Right lobe of liver (tissue), 6 donors: ENCODE data around the gene GRIA4. TPM values are rescaled to one million over a fixed set of nuclear protein-coding genes. Genes with fewer than 3 reads are reported as not detected.

Experiments used
- ATAC-seq, 4 donors: fragments of 200-7000 bp; cut with Tn5 transposase; one replicate each; pipeline ENCODE4 v1.9.1; 2020; ENCODE audit warnings: mild to moderate bottlenecking in 4 of 4, moderate library complexity in 4 of 4
- DNase-seq, 3 donors: peaks; one replicate each; pipeline ENCODE4 v3.0.0-alpha.2; 2020
- H3K27ac ChIP-seq, 3 donors: fragments of 200-600 bp; one replicate each; pipeline ENCODE4 v1.8.0; 2022
- H3K27me3 ChIP-seq, 2 donors: fragments of 200-600 bp; one replicate each; pipeline ENCODE4 v1.8.0; 2022
- H3K36me3 ChIP-seq, 4 donors: fragments of 200-600 bp; sonication (generic) in 1 of 4; one replicate each; pipeline versions ENCODE4 v1.5.1 to v1.8.0; 2017 to 2022; ENCODE audit warnings: control low read depth in 1 of 4
- H3K4me1 ChIP-seq, 4 donors: fragments of 200-600 bp; sonication (generic) in 1 of 4; one replicate each; pipeline versions ENCODE4 v1.5.1 to v1.8.0; 2017 to 2022; ENCODE audit warnings: control low read depth in 1 of 4
- H3K4me3 ChIP-seq, 3 donors: fragments of 200-600 bp; one replicate each; pipeline ENCODE4 v1.8.0; 2022
- H3K9me3 ChIP-seq, 4 donors: fragments of 200-600 bp; sonication (generic) in 1 of 4; one replicate each; pipeline versions ENCODE4 v1.5.1 to v1.8.0; 2017 to 2022; ENCODE audit warnings: control low read depth in 1 of 4
- POLR2A ChIP-seq: fragments of 450-650 bp; IDR thresholded peaks from one replicate; pipeline ENCODE4 v1.6.1; 2017; ENCODE audit warnings: antibody characterized with exemption, mild to moderate bottlenecking
- WGBS: methylation state at CpG from one replicate; pipeline ENCODE4 v1.1.6; 2018; ENCODE audit warnings: low coverage, low lambda C conversion rate; ENCODE audit not compliant: insufficient coverage; ENCODE audit errors: missing lambda C conversion rate; 5-methylcytosine and 5-hydroxymethylcytosine counted together
- intact Hi-C, 2 donors: fragments of 100-400 bp; cut with DNase I; formaldehyde crosslinking; loops; one replicate each; pipeline versions ENCODE4 v1.11.2 to v1.14.1; 2022
- total RNA-seq, 6 experiments: library from RNA; depleted of rRNA in 2 of 6; stranded (reverse); fragments of >200 nt in 2 of 6; fragmentation: NEBNext Ultra II Directional in 3 of 6; extraction: Animal tissue kit (Norgen Biotek cat#: 25700) in 3 of 6; gene quantifications; one replicate each; pipeline versions ENCODE4 v1.1.0 to v1.2.4, GENCODE V29; 2016 to 2023
- TF ChIP-seq, protein P1 (sequence below), 4 donors: fragments of 200-600 bp in 3 of 4; fragments of 450-650 bp in 1 of 4; IDR thresholded peaks; one replicate each; pipeline versions ENCODE4 v1.5.1 to v1.8.0; 2016 to 2022; ENCODE audit warnings: antibody characterized with exemption in 4 of 4, mild to moderate bottlenecking in 2 of 4
- donor health status: DM: no; HTN: yes; CAD: no.
- donor health status: DM: no; HTN: no; CAD: no.
- donor health status: DM: no; HTN: no; CAD: no.
- donor health status: DM: no; HTN: yes; CAD: no.
- donor health status: DM: no; HTN: yes; CAD: no.

GRIA4 gene
- total RNA-seq, 6 experiments from 2014 or later: 0.24 TPM; not detected in 5

DNA sequence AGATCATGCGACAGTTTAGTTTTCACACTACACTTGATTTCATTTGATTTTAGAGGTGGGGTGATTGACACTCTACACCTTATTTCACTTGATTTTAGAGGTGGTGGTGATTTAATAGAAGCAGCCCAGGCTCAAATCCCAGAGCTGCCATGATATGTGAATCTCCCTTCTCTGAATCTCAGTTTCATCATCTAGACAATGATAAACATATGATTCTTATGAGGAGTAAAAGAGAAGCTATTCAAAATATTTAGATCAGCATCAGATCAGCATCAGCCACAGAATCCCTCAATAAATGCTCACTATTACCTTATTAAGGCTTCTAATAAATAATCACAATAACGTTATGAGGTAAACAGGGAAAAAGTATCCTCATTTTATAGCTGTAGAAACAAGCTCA lies 313.4 kb downstream of the GRIA4 start:
- Histone ChIP-seq H3K4me1 (no peaks in the 10 kb centered on the region), H3K4me3 (no peak overlapping the region), H3K9me3 (no peaks in the 10 kb centered on the region), H3K36me3 (no peaks in the 10 kb centered on the region), H3K27me3 (no peaks in the 10 kb centered on the region), H3K27ac (no peak overlapping the region)
- DNase-seq (no peak), ATAC-seq (no peak)
- no peak for TF ChIP-seq POLR2A
- TF ChIP-seq, protein P1, sequence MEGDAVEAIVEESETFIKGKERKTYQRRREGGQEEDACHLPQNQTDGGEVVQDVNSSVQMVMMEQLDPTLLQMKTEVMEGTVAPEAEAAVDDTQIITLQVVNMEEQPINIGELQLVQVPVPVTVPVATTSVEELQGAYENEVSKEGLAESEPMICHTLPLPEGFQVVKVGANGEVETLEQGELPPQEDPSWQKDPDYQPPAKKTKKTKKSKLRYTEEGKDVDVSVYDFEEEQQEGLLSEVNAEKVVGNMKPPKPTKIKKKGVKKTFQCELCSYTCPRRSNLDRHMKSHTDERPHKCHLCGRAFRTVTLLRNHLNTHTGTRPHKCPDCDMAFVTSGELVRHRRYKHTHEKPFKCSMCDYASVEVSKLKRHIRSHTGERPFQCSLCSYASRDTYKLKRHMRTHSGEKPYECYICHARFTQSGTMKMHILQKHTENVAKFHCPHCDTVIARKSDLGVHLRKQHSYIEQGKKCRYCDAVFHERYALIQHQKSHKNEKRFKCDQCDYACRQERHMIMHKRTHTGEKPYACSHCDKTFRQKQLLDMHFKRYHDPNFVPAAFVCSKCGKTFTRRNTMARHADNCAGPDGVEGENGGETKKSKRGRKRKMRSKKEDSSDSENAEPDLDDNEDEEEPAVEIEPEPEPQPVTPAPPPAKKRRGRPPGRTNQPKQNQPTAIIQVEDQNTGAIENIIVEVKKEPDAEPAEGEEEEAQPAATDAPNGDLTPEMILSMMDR (IDR thresholded peaks at IDR 0.05): no peak
- intact Hi-C loops: no loop called here
- 42% methylated on average over 2 of the region's 2 CpGs for WGBS

GRCh38 chr11:105923807-105924206 lies 313.9 kb downstream of the GRIA4 start:
- DNase-seq (no peak), ATAC-seq (no peak)
- no peak overlapping the region for H3K4me3 ChIP-seq
- TF ChIP-seq, protein P1 (IDR thresholded peaks at IDR 0.05): no peak
- TF ChIP-seq POLR2A: no peak
- H3K27ac ChIP-seq: no peak overlapping the region
- WGBS: 41% methylated on average over 3 of the region's 3 CpGs
- no peaks in the 10 kb centered on the region for H3K36me3 ChIP-seq
- no peaks in the 10 kb centered on the region for H3K27me3 ChIP-seq
- no peaks in the 10 kb centered on the region for H3K9me3 ChIP-seq
- H3K4me1 ChIP-seq: no peaks in the 10 kb centered on the region
- intact Hi-C loops: no loop called here

- H3K27me3 ChIP-seq: no peaks in the 10 kb centered on the region
- no peaks in the 10 kb centered on the region for H3K4me1 ChIP-seq
- H3K27ac ChIP-seq: no peak overlapping the region
- TF ChIP-seq, protein P1 (IDR thresholded peaks at IDR 0.05): no peak
- TF ChIP-seq POLR2A: no peak
- ATAC-seq (no peak), DNase-seq (no peak)
- H3K4me3 ChIP-seq: no peak overlapping the region
- intact Hi-C loops: no loop called here
- 42% methylated on average over 3 of the region's 3 CpGs for WGBS
- no peaks in the 10 kb centered on the region for H3K36me3 ChIP-seq
- no peaks in the 10 kb centered on the region for H3K9me3 ChIP-seq
These were observed 319.4 kb downstream of the GRIA4 start for GRCh38 chr11:105929084-105929955.

GRCh38 chr11:105933695-105934094 lies 323.8 kb downstream of the GRIA4 start:
- Histone ChIP-seq H3K36me3 (no peaks in the 10 kb centered on the region), H3K27ac (no peak overlapping the region), H3K4me1 (no peaks in the 10 kb centered on the region), H3K4me3 (no peak overlapping the region), H3K9me3 (no peaks in the 10 kb centered on the region), H3K27me3 (no peaks in the 10 kb centered on the region)
- ATAC-seq (no peak), DNase-seq (no peak)
- intact Hi-C loops: no loop called here
- TF ChIP-seq, protein P1 (IDR thresholded peaks at IDR 0.05): no peak
- TF ChIP-seq POLR2A: no peak
- WGBS: 55% methylated on average over 6 of the region's 6 CpGs
